ENCODE results near the gene TSPAN13.
"Not testable (repeated sequence)": the region's sequence is repeated elsewhere in the genome, so short reads cannot be mapped to it uniquely, and the experiment has no call there.

The TSPAN13 gene

DNA sequence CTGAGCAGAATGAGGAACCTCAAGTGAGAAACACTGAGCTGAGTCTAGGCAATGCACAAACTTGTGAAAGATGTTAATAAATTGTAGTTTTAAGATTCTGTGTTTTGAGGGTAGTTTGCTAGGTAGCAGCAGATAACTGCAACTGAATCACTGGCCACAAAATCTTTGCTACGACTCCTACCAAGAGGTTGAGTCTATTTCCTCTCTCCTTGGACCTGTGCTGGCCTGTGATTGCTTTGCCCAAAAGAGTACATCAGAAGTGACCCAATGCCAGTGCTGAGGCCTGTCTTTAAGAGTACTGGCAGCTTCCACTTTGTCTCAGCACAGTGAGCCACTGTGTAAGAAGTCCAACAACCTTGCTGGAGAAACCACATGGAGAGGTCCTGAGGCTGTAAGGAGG is 11.9 kb upstream of the TSPAN13 start:
- no peak for DNase-seq

- DNase-seq = no peak
Measured at GRCh38 chr7:16742547-16742946, 11.0 kb upstream of the TSPAN13 start.

GRCh38 chr7:16743236-16743635 is 10.3 kb upstream of the TSPAN13 start:
- DNase-seq = no peak

- no peak for DNase-seq
Measured at GRCh38 chr7:16744518-16745250, 8.9 kb upstream of the TSPAN13 start.

DNA sequence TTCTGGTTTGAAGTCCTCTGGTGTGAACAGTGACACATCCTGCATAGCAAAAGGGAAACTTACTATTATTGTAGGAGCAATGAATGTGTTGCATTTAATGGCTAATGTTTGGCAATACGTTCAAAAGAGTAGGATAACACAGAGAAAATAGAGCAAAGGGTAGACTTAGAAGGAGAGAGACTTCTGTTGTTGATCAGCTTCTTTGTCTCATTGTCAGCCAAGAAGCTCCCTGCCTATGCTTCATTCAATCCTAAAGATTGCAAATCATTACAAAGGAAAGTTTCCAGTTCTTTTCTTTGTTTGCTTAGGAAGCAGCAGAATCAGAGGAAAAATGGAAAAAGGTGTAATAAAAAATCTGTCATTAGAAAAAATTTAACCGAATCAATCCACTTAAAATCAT is 7.9 kb upstream of the TSPAN13 start:
- DNase-seq = no peak

DNA sequence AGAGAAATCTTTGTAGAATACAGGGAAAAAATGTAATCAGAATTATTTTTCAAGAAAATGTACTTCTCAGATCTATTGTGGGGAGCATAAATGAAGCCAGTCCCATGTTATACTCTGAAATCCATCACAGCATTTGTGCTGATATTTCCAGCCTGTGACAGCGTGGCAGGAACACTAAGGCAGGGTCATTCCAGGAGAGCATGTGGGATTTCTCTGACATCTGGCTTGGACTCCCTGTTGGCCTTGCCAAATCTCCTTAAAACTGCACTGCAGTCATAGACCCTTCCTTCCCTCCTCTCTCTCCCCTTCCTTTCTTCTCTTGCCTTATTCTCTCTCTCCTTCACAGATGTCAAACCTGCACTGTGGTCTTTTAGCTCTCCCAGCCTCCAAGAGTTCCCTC is 6.5 kb upstream of the TSPAN13 start:
- DNase-seq = no peak

- DNase-seq = peak; percentile 72
Measured at GRCh38 chr7:16753932-16754855, 639 bp downstream of the TSPAN13 start.

GRCh38 chr7:16754856-16755317 is 1.3 kb downstream of the TSPAN13 start:
- no peak for DNase-seq

GRCh38 chr7:16755397-16755796 is 1.8 kb downstream of the TSPAN13 start:
- no peak for DNase-seq

DNA sequence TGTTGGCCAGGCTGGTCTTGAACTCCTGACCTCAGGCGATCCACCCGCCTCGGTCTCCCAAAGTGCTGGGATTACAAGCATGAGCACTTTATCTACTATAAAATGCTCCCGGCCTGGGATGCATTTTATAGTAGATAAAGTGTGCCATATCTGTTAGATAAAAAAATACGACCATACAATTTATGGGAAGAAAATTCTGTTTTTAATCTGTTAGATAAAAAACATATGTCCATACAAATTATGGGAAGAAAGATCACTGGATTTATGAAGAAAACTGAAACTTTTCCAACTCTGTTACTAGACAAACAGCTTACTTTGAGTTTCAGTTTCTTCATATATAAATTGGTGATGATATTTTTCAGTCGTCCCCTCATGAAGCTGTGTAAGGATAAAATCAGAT is 4.5 kb downstream of the TSPAN13 start:
- no peak for DNase-seq

GRCh38 chr7:16758631-16759611 is 5.4 kb downstream of the TSPAN13 start:
- DNase-seq = no peak

GRCh38 chr7:16759840-16760239 is 6.3 kb downstream of the TSPAN13 start:
- DNase-seq = no peak

DNA sequence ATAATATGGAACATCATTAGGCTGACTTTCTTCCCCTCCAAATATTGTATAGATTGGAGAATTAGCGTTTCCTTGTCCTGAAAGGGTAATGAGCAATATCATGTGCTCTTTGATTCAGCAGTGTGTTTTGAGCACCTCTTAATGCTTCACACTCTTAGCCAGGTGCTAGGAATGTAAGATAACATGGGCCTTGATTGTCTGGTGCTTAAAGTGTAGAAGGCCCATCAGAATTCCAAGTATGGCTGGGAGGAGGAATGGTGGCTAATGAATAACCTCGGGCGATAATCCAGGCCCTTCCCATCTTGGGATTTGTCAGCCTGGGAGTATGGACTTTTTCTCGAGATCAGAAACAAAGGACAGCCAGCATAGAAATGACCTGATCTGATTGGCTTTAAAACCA is 8.6 kb downstream of the TSPAN13 start:
- no peak for DNase-seq

- no peak for DNase-seq
Measured at GRCh38 chr7:16764942-16765341, 11.4 kb downstream of the TSPAN13 start.

DNA sequence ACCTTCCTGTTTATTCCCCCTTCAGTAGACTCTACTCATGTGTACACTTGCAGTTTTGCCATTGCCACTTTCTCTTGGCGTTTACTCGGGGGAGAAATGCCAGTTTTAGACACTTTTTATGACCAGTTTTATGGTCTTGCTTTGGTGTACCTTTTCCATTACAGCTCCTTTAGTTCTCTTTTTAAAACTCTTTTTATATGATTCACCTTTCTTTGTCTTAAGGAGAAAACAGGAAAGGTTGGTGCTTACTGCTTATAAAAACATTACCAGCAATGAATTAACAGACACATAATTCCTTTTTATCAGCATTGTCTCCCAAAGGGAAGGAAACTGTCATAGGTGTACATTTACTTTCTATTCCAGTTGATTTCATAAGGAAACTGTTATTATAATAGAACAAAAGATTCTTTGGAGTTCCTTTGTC is 11.9 kb downstream of the TSPAN13 start:
- DNase-seq = no peak

DNA sequence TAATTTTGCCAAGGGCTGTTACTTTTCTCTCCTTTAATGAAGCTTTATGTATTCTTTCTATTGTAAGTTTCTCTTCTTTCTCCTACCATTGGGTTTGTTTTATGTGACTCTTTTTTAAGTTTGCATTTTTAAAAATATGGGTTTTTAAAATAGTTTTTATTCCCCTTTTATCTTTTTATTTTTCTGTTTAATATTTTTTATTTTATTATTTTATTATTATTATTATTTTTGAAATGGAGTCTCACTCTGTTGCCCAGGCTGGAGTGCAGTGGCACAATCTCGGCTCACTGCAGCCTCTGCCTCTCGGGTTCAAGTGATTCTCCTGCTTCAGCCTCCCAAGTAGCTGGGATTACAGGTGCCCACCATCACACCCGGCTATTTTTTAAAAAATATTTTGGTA is 16.4 kb downstream of the TSPAN13 start:
- not testable (repeated sequence) for DNase-seq

DNA sequence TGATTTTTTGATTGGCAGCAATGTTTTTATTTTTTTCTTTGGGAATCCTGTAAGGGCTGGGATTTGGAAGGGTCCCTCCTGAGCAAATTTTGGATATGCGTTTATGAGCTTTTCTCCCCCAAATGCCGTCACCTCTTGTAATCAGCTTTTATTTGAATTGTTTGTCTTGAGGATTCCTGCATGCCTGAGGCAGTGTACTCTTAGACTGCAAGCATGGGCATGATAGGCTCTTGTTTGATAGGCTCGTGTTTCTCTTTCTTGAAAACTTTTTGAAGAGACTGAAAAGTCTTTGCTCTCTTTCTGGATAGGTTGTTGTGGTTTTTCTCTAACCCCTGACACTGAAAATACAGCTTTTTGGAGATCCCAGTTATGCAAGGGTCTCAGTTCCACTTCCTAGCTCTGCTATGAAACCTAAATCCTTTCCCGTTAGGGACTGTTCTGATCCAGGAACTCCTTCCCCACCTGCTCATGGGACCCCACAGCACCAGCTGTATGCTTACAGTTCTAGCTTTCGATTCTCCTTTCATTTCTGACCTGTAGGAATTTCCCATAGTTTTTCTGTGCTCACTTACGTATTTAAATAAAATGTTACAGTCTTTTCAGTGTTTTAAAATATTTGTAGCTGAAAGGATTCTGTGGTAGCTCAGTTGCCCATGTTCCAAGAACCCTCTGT is 17.2 kb downstream of the TSPAN13 start:
- DNase-seq = no peak

DNA sequence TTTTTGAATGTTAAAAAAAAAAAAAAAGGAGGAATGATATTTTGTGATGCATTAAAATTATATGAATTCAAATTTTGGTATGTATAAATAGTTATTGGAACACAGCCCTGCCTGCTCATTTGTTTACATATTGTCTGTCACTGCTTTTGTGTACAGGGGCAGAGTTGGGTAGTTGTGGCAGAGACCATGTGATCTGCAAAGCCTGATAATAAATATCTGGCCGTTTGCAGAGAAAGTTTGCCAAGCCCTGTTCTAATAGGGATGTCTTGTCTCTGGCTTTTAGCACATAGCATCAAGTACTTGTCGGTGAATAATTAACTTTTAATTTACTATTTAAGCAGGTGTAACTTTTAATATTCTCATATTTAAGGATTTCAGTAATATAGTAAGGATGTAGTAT is 19.8 kb downstream of the TSPAN13 start:
- no peak for DNase-seq

- no peak for DNase-seq
Measured at GRCh38 chr7:16773884-16774283, 20.3 kb downstream of the TSPAN13 start.

DNA sequence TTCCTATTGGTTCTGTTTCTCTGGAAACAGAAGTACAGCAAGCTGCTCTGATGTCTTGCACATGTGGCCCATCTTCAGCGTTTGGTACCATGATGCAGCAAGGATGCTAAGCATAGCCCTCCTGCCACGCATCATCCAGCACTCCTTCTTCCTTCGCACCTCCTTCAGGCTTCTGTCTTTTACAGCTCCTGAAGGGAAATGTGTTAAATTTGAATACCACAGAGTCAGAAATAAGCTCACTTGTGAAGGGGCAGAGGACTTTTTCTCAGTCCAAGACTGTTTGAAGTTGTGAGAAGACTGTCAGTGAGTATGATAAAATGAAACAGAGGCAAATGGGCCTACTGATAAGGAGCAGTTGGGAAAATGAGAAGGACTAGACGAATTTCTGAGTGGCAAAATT is 20.7 kb downstream of the TSPAN13 start:
- no peak for DNase-seq

- no peak for DNase-seq
Measured at GRCh38 chr7:16774986-16775385, 21.4 kb downstream of the TSPAN13 start.

GRCh38 chr7:16776053-16776452 is 22.5 kb downstream of the TSPAN13 start:
- no peak for DNase-seq

All from NCI-H1092 treated with DMSO at 0.1 percent for 48 hours (cell line).